Calu3 (cell line): ENCODE data around the gene TRIM71. TPM values are rescaled to one million over a fixed set of nuclear protein-coding genes. Genes with fewer than 3 reads are reported as not detected.
"Not testable (repeated sequence)": the region's sequence is repeated elsewhere in the genome, so short reads cannot be mapped to it uniquely, and the experiment has no call there.

ENCODE experiments used
- BruUV-seq: library from RNA; stranded (reverse); fragments of 400-500 nt; replicated peaks from 2 replicates; lab custom pipeline; 2021; lab: Mats Ljungman, UMichigan
- CTCF ChIA-PET: fragments of 300-600 bp; sonication (Branson Sonifier 250); formaldehyde crosslinking; loops from one replicate; lab custom pipeline; 2022; ENCODE audit warnings: antibody characterized with exemption; lab: Charles Lee
- DNase-seq: peaks from one replicate; pipeline ENCODE4 v3.0.0; 2022
- H3K27ac Mint-ChIP-seq: one replicate; pipeline ENCODE4 v1.8.0; 2022; ENCODE audit warnings: mixed read lengths; ENCODE audit not compliant: unreplicated experiment
- H3K27me3 Mint-ChIP-seq: one replicate; pipeline ENCODE4 v1.8.0; 2022; ENCODE audit warnings: mixed read lengths; ENCODE audit not compliant: unreplicated experiment
- H3K36me3 Mint-ChIP-seq: one replicate; pipeline ENCODE4 v1.8.0; 2022; ENCODE audit warnings: mild to moderate bottlenecking, moderate library complexity, mixed read lengths; ENCODE audit not compliant: insufficient read depth, unreplicated experiment
- H3K4me1 Mint-ChIP-seq: one replicate; pipeline ENCODE4 v1.8.0; 2022; ENCODE audit warnings: mild to moderate bottlenecking, low read depth, mixed read lengths; ENCODE audit not compliant: unreplicated experiment
- H3K4me3 Mint-ChIP-seq: one replicate; pipeline ENCODE4 v1.8.0; 2022; ENCODE audit warnings: mild to moderate bottlenecking, low read depth, moderate library complexity, mixed read lengths; ENCODE audit not compliant: unreplicated experiment
- H3K9me3 Mint-ChIP-seq: one replicate; pipeline ENCODE4 v1.8.0; 2022; ENCODE audit warnings: low read depth, mixed read lengths; ENCODE audit not compliant: unreplicated experiment
- CTCF ChIP-seq: fragments of 200-600 bp; IDR thresholded peaks from one replicate; pipeline ENCODE4 v1.8.0; 2022; ENCODE audit warnings: antibody characterized with exemption; ENCODE audit not compliant: unreplicated experiment
- intact Hi-C: fragments of 100-400 bp; cut with micrococcal nuclease; formaldehyde crosslinking; loops from one replicate; pipeline ENCODE4 v1.10.0; 2022; ENCODE audit not compliant: unreplicated experiment
- total RNA-seq: library from RNA; stranded (reverse); gene quantifications from 2 replicates; pipeline ENCODE4 v1.2.3, GENCODE V29; 2022

The TRIM71 gene
- total RNA-seq, 1 experiment from 2014 or later: not detected

GRCh38 chr3:32781211-32781968, 36.4 kb upstream of the TRIM71 start:
- Mint-ChIP-seq H3K36me3 (peaks cover 7% of the 10 kb centered on the region), H3K4me3 (peak overlapping the region; percentile 89), H3K27ac (peak overlapping the region; percentile 50), H3K4me1 (no peaks in the 10 kb centered on the region), H3K27me3 (no peaks in the 10 kb centered on the region), H3K9me3 (no peaks in the 10 kb centered on the region)
- peak; percentile 79 for TF ChIP-seq CTCF
- DNase-seq: peak; percentile 89
- intact Hi-C loops: loop anchor here (5.0 kb wide), 1 partner anchor 151 kb away; no protein-coding TSS in a partner anchor
- CTCF ChIA-PET: interaction anchor here (0.7 to 0.8 kb wide), 3 partner anchors 84 to 112 kb away, joined by 3 to 7 read pairs (median 3); no protein-coding TSS in a partner anchor
- no TSS peak for BruUV-seq

- not testable (repeated sequence) for H3K4me1 Mint-ChIP-seq, BruUV-seq, H3K27me3 Mint-ChIP-seq, DNase-seq, H3K9me3 Mint-ChIP-seq, H3K27ac Mint-ChIP-seq, H3K36me3 Mint-ChIP-seq
- CTCF ChIA-PET: interaction anchor here (0.6 to 0.8 kb wide), 3 partner anchors 83 to 120 kb away, joined by 3 to 7 read pairs (median 3); no protein-coding TSS in a partner anchor
- peak overlapping the region; percentile 89 for H3K4me3 Mint-ChIP-seq
- intact Hi-C loops: loop anchor here (5.0 kb wide), 1 partner anchor 150 kb away; no protein-coding TSS in a partner anchor
Observed at GRCh38 chr3:32781969-32782270, 35.9 kb upstream of the TRIM71 start.

GRCh38 chr3:32782407-32782806, 35.4 kb upstream of the TRIM71 start:
- Mint-ChIP-seq H3K4me1 (no peaks in the 10 kb centered on the region), H3K36me3 (peaks cover 7% of the 10 kb centered on the region), H3K27me3 (no peaks in the 10 kb centered on the region), H3K4me3 (peak overlapping the region; percentile 89), H3K27ac (no peak overlapping the region), H3K9me3 (no peaks in the 10 kb centered on the region)
- TF ChIP-seq CTCF: no peak
- intact Hi-C loops: loop anchor here (5.0 kb wide), 1 partner anchor 150 kb away; no protein-coding TSS in a partner anchor
- no peak for DNase-seq
- no TSS peak for BruUV-seq
- CTCF ChIA-PET: interaction anchor here (0.6 to 0.7 kb wide), 2 partner anchors 82 to 119 kb away, joined by 3 to 7 read pairs; no protein-coding TSS in a partner anchor

GRCh38 chr3:32791833-32792232, 26.0 kb upstream of the TRIM71 start:
- intact Hi-C loops: no loop called here
- no peak for TF ChIP-seq CTCF
- no TSS peak for BruUV-seq
- Mint-ChIP-seq H3K9me3 (no peaks in the 10 kb centered on the region), H3K27ac (no peak overlapping the region), H3K4me1 (peaks cover 11% of the 10 kb centered on the region), H3K36me3 (no peaks in the 10 kb centered on the region), H3K4me3 (no peak overlapping the region), H3K27me3 (no peaks in the 10 kb centered on the region)
- DNase-seq: no peak
- CTCF ChIA-PET: no interaction called here
